Hepatocyte (in vitro differentiated cells): ENCODE results near the gene CCL24. TPM values are rescaled to one million over a fixed set of nuclear protein-coding genes. Genes with fewer than 3 reads are reported as not detected.

ENCODE experiments used
- DNase-seq: peaks from one replicate; pipeline ENCODE4 v3.0.0-alpha.2; 2016; ENCODE audit warnings: low spot score
- H2AFZ ChIP-seq: fragments of 200-600 bp; sonication (generic); 2 replicates; pipeline ENCODE4 v1.6.0; 2016; ENCODE audit warnings: antibody characterized with exemption, mild to moderate bottlenecking
- H3K27ac ChIP-seq: fragments of 200-600 bp; sonication (generic); 2 replicates; pipeline ENCODE4 v1.5.1; 2016; ENCODE audit warnings: mild to moderate bottlenecking
- H3K27me3 ChIP-seq: fragments of 200-600 bp; sonication (generic); 2 replicates; pipeline ENCODE4 v1.6.1; 2016
- H3K36me3 ChIP-seq: fragments of 200-600 bp; sonication (generic); replicated peaks from 2 replicates; pipeline ENCODE4 v1.5.1; 2016; ENCODE audit warnings: low read depth; ENCODE audit not compliant: insufficient read depth
- H3K4me1 ChIP-seq: fragments of 200-600 bp; sonication (generic); 2 replicates; pipeline ENCODE4 v1.5.1; 2016; ENCODE audit warnings: mild to moderate bottlenecking, moderate library complexity; ENCODE audit not compliant: insufficient read depth
- H3K4me2 ChIP-seq: fragments of 200-600 bp; sonication (generic); 2 replicates; pipeline ENCODE4 v1.6.0; 2016
- H3K4me3 ChIP-seq: fragments of 200-600 bp; sonication (generic); 2 replicates; pipeline ENCODE4 v1.5.1; 2016; ENCODE audit warnings: mild to moderate bottlenecking
- H3K79me2 ChIP-seq: fragments of 200-600 bp; sonication (generic); 2 replicates; pipeline ENCODE4 v1.6.0; 2017; ENCODE audit warnings: mild to moderate bottlenecking
- H3K9me2 ChIP-seq: fragments of 200-600 bp; sonication (generic); replicated peaks from 2 replicates; pipeline ENCODE4 v1.6.0; 2017; ENCODE audit warnings: mild to moderate bottlenecking; ENCODE audit not compliant: insufficient read depth
- H3K9me3 ChIP-seq: fragments of 200-600 bp; sonication (generic); 2 replicates; pipeline ENCODE4 v1.5.1; 2016; ENCODE audit warnings: low read depth, mild to moderate bottlenecking
- H4K20me1 ChIP-seq: fragments of 200-600 bp; sonication (generic); 2 replicates; pipeline ENCODE4 v1.6.0; 2016; ENCODE audit warnings: mild to moderate bottlenecking; ENCODE audit not compliant: insufficient read depth, poor library complexity, severe bottlenecking
- EZH2 ChIP-seq: fragments of 200-600 bp; sonication (generic); IDR thresholded peaks from 2 replicates; pipeline ENCODE4 v1.6.1; 2016; ENCODE audit warnings: antibody characterized with exemption, mild to moderate bottlenecking, borderline replicate concordance
- EZH2phosphoT487 ChIP-seq: fragments of 200-600 bp; sonication (generic); IDR thresholded peaks from one replicate; pipeline ENCODE4 v1.6.1; 2018; ENCODE audit warnings: antibody characterized with exemption, mild to moderate bottlenecking, low read depth, moderate library complexity; ENCODE audit not compliant: unreplicated experiment, severe bottlenecking
- WGBS: methylation state at CpG from one replicate; pipeline ENCODE4 v1.1.6; 2016; ENCODE audit warnings: low lambda C conversion rate; ENCODE audit errors: missing lambda C conversion rate; 5-methylcytosine and 5-hydroxymethylcytosine counted together
- polyA plus RNA-seq: library from polyadenylated mRNA; unstranded; fragments of >200 nt; fragmentation: Nextera tagmentation; extraction: Ambion mirVana; gene quantifications from 2 replicates; pipeline ENCODE4 v1.2.1, GENCODE V29; 2016
- total RNA-seq: library from RNA; depleted of rRNA; stranded (reverse); fragments of >200 nt; gene quantifications from 2 replicates; pipeline ENCODE4 v1.2.3, GENCODE V29; 2014
- TF ChIP-seq, protein P1 (sequence below): fragments of 200-600 bp; sonication (generic); IDR thresholded peaks from 2 replicates; pipeline ENCODE4 v1.5.1; 2016; ENCODE audit warnings: antibody characterized with exemption, mild to moderate bottlenecking; ENCODE audit not compliant: poor library complexity

CCL24 gene
- total and polyA plus RNA-seq, 2 experiments from 2014 or later = not detected

DNA sequence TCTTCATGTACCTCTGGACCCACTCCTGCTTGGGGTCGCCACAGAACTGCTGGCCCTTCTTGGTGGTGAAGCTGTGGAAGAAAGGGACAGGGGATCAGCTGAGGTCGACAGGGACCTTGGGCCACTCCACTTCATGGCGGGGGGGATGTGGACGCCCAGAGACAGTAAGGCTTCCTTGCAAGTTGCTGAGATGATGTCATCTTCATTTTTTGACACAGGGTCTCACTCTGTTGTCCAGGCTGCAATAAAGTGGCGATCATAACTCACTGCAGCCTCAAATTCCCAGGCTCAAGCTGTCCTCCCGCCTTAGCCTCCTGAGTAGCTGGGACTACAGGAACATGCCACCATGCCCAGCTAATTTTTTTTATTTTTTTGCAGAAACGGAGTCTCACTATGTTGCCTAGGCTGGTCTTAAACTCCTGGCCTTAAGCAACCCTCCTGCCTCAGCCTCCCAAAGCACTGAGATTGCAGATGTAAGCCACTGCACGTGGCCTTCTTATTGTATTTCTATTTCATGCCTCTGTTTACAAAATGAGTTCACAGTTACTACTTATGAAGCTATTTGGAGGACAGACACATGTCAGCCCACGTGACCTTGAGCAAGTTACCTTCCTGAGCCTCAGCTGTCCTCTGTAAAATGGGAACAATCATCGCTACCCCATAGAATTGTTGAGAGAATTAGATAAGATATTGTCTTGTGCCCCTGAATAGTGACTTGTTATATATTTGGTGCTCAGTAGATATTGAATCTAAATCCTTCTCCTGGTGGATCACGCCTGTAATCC lies 1.5 kb downstream of the CCL24 start:
- whole genome bisulfite sequencing = 88% methylated on average over 11 of the region's 11 CpGs
- H4K20me1 ChIP-seq = no peaks in the 10 kb centered on the region
- H3K9me2 ChIP-seq = no peaks in the 10 kb centered on the region
- no peaks in the 10 kb centered on the region for H3K79me2 ChIP-seq
- TF ChIP-seq, protein P1, sequence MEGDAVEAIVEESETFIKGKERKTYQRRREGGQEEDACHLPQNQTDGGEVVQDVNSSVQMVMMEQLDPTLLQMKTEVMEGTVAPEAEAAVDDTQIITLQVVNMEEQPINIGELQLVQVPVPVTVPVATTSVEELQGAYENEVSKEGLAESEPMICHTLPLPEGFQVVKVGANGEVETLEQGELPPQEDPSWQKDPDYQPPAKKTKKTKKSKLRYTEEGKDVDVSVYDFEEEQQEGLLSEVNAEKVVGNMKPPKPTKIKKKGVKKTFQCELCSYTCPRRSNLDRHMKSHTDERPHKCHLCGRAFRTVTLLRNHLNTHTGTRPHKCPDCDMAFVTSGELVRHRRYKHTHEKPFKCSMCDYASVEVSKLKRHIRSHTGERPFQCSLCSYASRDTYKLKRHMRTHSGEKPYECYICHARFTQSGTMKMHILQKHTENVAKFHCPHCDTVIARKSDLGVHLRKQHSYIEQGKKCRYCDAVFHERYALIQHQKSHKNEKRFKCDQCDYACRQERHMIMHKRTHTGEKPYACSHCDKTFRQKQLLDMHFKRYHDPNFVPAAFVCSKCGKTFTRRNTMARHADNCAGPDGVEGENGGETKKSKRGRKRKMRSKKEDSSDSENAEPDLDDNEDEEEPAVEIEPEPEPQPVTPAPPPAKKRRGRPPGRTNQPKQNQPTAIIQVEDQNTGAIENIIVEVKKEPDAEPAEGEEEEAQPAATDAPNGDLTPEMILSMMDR = no peak
- no peak for TF ChIP-seq EZH2
- no peaks in the 10 kb centered on the region for H3K27me3 ChIP-seq
- no peaks in the 10 kb centered on the region for H3K9me3 ChIP-seq
- H3K4me1 ChIP-seq = no peaks in the 10 kb centered on the region
- no peak overlapping the region for H3K4me2 ChIP-seq
- no peak overlapping the region for H2AFZ ChIP-seq
- H3K36me3 ChIP-seq = no peaks in the 10 kb centered on the region
- no peak overlapping the region for H3K4me3 ChIP-seq
- H3K27ac ChIP-seq = no peak overlapping the region
- no peak for DNase-seq

- H3K9me2 ChIP-seq = no peaks in the 10 kb centered on the region
- no peak overlapping the region for H3K27ac ChIP-seq
- no peak for DNase-seq
- no peaks in the 10 kb centered on the region for H3K4me1 ChIP-seq
- 77% methylated on average over 6 of the region's 6 CpGs for WGBS
- no peak overlapping the region for H2AFZ ChIP-seq
- no peaks in the 10 kb centered on the region for H4K20me1 ChIP-seq
- no peaks in the 10 kb centered on the region for H3K27me3 ChIP-seq
- TF ChIP-seq EZH2 (no peak), EZH2phosphoT487 (no peak)
- TF ChIP-seq, protein P1 = no peak
- H3K36me3 ChIP-seq = no peaks in the 10 kb centered on the region
- H3K79me2 ChIP-seq = no peaks in the 10 kb centered on the region
- H3K4me2 ChIP-seq = no peak overlapping the region
- H3K4me3 ChIP-seq = no peak overlapping the region
- no peaks in the 10 kb centered on the region for H3K9me3 ChIP-seq
Observed at GRCh38 chr7:75809396-75809795, 4.2 kb downstream of the CCL24 start.

DNA sequence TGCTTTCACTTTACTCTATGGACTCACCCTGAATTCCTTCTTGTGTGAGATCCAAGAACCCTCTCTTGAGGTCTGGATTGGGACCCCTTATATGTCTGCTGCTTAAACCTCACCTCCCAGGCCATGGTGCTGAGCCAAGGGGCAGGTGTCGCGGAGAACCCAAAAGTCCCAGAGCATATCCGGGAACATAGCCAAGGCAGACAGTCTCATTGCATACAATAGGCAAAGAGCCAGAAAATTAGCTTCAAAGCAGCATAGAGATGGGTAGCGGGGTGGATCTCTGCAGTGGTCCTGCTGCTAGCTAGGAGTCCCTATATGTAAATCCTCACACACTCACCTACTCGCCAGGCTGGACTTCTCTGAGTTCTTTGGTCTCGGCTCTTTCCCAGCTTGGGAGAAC lies 5.5 kb downstream of the CCL24 start:
- Histone ChIP-seq H3K79me2 (no peaks in the 10 kb centered on the region), H3K4me2 (no peak overlapping the region), H4K20me1 (no peaks in the 10 kb centered on the region), H3K4me1 (no peaks in the 10 kb centered on the region), H3K4me3 (no peak overlapping the region), H3K9me2 (no peaks in the 10 kb centered on the region), H2AFZ (no peak overlapping the region), H3K27ac (no peak overlapping the region), H3K9me3 (no peaks in the 10 kb centered on the region), H3K36me3 (no peaks in the 10 kb centered on the region), H3K27me3 (no peaks in the 10 kb centered on the region)
- 91% methylated on average over 6 of the region's 6 CpGs for WGBS
- no peak for DNase-seq
- TF ChIP-seq EZH2phosphoT487 (no peak), EZH2 (no peak)
- TF ChIP-seq, protein P1 = no peak
